GM21515 (cell line): ENCODE results near the gene WDR27.

Experiments
- ATAC-seq: cut with Tn5 transposase; IDR thresholded peaks from one replicate; pipeline ENCODE4 v1.9.1; 2021; ENCODE audit not compliant: unreplicated experiment

The WDR27 gene

DNA sequence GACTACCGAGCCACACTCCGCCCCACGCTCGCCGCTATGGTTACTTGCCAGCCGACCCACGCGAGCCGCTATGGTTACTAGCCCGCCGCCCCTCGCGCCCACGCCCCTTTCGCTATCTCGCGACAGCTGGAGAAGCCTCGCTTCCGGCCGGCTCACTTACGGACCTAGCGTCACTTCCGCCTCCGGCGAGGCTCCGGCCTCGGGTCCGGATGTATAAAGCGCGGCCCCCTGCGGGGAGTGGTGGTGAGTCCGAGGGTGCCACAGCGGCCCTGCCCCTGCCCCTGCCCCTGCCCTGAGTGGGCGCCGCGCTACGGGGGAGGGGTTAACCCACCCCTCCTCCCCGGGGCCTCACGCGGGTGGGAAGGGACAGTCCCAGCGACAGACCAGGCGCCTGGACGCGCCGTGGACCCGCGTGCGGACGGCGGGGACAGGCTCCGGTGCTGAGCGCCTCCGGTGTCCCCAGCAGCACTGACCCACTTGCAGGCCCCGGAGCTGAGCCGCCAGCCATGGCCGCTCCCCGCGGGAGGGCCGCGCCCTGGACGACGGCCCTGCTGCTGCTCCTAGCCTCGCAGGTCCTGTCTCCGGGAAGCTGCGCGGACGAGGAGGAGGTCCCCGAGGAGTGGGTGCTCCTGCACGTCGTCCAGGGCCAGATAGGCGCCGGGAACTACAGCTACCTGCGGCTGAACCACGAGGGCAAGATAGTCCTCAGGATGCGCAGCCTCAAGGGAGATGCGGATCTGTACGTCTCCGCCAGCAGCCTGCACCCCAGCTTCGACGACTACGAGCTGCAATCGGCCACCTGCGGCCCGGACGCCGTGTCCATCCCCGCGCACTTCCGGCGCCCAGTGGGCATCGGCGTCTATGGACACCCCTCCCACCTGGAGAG, at the start of gene WDR27, which contains the start of gene C6orf120:
TSS of gene WDR27 (minus strand) at position 76 of the 886 bp plus-strand sequence. CDS start 13,024 bp downstream, outside the sequence.
TSS of gene C6orf120 (plus strand) at position 173 of the 886 bp plus-strand sequence. CDS start at position 507, 334 bp downstream.
- peak; percentile 92 for ATAC-seq

DNA sequence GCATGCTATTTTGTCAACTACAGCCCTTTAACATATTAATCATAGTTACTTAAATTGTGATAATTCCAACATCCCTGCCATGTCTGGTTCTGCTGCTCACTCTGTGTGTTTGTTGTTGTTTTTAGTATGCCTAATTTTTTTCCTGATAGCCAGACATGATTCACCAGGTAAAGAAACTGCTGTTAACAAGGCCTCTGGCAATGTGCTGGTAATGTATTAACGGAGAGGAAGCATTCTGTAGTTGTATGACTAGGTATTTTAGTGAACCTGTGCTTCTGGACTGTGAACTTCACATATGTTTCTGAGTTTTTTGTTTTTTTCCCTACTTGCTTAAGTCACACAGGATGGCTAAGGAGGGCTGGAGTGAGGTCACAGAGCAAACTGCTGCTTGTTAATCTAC, 44.7 kb upstream of the WDR27 start:
- ATAC-seq: no peak

DNA sequence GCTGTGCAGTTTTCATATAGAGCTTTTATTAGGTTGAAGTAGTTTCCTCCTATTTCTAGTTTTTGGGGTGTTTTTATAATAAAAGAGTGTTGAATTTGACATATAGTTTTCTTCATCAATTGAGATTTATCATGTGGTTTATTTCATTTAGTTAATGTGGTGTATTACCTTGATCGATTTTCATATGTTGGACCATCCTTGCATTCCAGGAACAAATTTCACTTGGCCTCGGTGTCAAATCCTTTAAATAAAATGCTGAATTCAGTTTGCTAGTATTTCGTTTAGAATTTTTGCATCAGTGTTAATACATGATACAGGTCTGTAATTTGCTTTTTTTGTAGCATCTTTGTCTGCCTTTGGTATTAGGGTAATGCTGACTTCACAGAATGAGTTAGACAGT, 43.6 kb upstream of the WDR27 start:
- ATAC-seq: no peak

DNA sequence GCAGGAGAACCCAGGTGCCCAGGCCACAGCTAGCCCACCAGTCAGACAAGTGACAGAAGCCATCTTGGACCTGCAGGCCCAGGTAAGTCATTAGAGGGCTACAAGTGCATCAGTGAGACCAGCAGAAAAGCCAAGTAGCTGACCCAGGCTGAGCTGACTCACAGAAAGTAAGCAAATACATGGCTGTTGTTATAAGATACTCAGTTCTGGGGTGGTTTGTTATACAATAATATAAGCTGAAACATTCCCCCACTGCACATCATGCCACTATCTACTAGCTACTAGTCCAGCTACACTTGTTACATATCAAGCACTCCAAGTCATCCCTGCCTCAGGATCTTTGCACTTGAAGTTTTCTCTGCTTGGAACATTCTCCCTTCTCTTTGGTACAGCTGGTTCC, 39.5 kb upstream of the WDR27 start:
- no peak for ATAC-seq

DNA sequence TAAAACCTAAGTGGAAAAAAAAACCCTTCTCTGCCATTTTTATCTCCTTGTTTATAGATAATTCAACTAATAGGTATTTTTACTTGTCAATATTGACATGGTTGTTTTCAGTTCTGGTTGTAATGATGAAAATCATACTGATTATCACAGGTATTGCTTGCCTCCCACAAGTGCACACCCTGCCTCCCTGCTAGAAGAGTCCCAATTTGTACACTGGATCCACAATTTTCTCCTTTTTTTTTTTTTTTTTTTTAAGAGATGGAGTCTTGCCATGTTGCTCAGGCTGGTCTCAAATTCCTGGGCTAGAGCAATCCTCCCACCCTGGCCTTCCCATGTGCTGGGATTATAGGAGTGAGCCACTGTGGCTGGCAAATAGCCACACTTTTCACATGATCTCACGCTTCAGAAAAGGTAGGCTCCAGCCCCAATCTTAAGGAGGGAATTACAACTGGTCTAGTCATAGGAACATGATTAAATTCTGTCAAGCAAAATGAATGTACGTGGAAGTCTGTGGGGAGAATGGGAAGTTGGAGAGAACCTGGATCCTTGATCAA, 37.2 kb upstream of the WDR27 start:
- no peak for ATAC-seq

DNA sequence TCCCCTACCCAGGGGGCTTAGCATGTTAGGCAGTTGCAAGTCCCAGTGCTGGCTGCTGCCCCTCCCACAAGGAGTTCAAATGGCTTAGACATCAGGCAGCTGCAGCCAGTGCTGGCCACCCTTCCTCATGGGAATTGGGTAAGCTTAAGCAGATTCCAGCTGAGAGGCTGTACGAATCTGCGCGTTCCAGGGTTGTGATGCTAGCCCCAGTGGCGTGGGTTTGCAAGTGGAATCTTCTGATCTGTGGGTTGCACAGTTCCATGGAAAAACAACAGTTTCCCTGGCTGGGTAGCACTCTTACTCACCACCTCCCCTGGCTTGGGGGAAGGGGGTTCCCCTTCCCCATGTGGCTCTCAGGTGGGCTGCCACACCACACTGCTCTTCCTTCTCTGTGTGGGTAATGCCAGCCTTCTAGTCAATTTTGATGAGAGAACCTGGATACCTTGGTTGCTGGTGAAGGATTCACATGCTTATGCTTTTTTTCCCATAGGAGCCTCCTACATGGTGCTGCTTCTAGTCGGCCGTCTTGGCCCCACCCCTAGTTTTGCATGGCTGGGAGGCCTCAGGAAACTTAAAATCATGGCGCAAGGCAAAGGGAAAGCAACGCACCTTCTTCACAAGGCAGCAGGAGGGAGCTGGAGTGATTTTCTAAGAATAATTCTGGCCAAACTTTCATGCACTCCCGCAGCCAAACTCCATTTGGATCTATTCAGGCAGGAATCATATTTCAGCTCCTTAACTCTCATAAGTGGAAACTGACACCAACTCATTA, 36.6 kb upstream of the WDR27 start:
- no peak for ATAC-seq

DNA sequence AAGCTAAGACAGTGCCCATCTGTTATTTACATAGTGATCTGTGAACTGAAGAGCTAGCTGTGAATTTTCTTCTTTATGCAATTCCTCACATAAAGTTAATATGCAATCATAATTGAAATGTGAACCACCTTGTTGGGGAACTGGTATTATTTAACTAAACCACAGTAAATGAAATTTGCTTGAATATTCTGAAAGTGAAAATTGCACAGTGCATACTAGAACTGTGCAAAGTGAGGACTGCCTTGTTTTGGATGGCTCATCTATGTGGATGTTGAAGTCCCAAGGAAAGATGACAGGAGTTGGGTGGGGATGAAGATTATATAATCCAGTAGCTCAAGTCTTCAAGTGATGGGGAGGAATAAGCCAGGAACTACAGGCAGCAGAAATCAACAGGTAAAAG, 28.1 kb upstream of the WDR27 start:
- ATAC-seq: no peak

DNA sequence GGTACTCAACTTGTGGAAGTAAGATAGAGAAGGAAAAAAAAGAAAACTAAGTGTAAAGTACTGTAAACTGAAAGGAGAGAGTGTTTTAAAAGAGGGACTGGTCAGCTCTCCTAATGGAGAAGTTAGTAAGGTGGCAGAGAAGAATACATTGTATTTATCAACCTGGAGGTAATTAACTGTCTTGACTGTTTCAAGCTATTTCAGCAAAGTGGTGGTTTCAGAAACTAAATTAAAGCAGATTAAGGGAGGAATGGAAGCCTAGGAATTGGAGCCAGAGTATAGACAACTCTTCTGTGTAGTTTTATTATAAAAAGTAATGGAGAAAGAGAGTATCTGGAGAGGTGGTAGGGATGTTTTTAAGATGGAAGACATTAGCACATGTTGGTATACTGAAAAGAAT, 25.1 kb upstream of the WDR27 start:
- no peak for ATAC-seq

DNA sequence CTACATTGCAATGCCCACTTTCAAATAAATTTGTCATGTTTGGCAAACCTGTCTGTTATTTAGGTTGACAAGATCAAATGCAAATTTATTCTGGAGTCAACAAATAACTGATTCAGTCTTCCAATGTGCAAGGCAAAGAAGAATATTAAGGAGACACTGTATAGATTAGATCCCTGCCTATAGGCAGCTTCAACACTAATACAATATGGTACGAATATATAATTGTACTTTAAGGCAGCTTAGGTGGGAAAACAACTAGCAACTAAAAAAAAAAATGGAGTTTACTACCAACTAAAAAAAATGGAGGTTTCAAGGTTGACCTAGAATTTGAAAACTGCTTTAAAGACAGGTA, 24.2 kb upstream of the WDR27 start:
- ATAC-seq: no peak

DNA sequence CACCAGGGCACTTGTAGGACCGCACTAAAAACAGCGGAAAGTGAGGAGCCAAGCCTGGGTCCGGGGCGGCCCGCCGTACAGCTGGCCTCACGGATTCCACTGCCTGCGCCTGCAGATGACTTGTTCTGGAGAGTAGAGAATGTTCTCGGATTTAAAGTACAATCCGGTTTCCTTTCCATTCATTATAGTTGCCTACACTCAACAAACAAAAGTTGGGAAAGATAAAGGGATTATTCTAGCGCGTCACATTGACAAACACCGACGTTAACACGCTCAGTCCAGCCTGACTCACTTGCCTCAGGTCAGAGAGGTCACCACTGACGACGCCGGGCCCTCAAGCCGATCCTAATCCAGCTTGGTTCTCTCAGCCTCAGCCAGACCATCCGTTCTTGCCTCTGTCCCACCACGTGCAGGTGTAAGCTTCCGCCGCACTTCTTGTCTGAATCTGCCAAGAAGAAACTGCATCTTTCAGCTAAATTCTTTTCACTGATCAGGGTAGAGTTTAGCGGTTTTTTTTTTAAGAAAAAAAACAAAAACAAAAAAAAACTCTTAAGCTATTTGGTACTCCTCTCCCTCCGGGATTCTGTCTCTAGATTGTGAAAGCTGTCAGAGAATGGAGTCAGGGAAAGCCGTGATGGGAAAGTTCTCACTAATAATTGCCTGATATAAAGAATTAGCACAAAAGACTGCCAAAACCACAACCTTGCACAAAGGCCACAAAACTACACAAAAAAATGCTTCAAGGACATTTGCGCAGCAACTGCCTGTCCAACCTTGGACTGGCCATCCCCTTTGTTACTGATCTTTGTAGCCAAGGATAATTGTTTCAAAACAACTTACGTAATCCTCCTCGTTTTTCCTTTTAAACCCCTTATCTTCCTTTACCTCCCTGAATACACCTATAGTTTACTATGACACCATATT, 23.6 kb upstream of the WDR27 start:
- no peak for ATAC-seq

DNA sequence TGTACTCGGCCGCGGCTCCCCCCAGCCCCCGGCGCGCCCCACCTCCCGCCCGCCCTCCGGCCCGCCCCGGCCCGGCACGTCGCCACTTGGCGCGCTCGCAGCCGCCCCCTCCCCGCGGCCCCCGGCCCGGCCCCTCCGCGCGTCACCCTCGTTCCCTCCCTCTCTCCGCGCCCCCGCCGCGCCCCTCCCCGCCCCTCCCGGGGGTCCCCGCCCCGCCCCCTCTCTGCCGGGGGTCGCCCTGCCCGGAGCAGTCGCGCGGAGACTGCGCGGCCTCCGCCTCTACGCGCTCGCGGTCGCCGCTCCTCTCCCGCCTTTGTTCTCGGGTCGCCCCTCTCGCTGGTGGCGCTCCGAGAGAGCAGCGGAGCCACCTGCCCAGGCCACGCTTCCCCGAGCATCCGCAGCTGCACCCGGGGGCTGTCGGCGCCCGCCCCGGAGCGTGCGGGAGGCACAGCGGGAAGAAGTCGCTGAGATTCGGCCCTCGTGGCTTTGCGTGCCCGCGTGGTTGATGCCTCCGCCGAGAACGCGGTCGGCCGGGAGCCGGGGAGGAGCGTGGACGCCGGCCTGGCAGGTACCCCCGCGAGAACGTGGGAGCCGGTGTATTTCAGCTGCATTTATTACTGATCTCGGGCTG, 22.8 kb upstream of the WDR27 start, which contains the start of gene PHF10:
TSS of gene PHF10 (minus strand) at position 7 of the 631 bp plus-strand sequence. CDS start 569 bp downstream, outside the sequence.
- ATAC-seq: peak; percentile 41

DNA sequence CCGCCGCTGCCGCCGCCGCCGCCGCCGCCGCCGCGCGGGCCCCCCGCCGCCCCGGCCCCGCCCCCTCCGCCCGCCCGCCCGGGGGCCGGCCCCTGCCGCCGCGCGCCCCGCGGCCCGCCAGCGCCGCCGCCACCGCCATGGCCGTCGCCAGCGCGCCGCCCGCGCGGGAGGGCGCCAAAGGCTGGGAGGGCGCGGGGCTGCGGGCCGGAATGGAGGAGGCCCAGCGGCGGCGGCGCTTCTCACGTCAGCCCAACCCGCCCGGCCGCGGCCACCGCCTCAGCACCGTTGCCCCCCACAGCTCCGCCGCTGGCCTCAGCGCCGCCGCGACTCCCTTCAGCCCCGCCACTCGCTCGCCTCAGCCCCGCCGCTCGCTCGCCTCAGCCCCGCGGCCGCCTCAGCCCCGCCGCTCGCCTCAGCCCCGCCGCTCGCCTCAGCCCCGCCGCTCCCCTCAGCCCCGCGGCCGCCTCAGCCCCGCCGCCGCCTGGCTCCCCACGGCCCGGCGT, 22.2 kb upstream of the WDR27 start:
- peak; percentile 36 for ATAC-seq

DNA sequence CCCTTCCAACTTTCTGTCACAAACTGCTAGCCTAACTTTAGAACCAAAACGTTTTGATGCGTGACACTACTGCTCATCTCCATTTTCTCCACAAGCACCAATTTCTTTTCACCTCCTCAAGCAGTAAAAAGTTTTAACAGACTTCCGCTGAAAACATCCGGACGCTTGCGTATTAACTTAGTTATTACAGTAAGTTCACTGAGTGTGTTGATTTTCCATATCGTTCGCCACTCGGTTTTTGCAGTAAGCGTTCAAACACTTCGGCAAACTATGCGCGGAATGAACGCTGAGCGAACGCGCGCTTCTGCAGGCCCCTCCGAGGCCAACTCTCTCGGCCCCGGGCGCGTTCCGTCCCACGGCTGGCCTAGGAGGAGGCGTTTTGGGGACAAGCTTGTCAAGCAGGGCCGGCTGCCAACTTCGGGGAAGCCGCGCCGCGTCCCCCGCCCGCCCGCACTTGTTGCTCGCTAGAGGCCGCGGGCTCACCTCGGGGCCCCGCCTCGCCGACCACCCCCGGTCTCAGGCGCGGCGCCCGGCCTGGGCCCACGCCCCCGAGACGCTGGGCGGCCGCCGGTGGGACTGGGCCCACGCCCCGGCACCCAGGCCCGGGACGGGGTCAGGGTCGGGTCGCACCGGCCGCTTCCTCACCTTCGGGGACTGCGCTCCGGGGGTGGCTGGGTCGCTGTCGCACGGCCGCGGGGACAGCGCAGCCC, 21.5 kb upstream of the WDR27 start:
- peak; percentile 38 for ATAC-seq

DNA sequence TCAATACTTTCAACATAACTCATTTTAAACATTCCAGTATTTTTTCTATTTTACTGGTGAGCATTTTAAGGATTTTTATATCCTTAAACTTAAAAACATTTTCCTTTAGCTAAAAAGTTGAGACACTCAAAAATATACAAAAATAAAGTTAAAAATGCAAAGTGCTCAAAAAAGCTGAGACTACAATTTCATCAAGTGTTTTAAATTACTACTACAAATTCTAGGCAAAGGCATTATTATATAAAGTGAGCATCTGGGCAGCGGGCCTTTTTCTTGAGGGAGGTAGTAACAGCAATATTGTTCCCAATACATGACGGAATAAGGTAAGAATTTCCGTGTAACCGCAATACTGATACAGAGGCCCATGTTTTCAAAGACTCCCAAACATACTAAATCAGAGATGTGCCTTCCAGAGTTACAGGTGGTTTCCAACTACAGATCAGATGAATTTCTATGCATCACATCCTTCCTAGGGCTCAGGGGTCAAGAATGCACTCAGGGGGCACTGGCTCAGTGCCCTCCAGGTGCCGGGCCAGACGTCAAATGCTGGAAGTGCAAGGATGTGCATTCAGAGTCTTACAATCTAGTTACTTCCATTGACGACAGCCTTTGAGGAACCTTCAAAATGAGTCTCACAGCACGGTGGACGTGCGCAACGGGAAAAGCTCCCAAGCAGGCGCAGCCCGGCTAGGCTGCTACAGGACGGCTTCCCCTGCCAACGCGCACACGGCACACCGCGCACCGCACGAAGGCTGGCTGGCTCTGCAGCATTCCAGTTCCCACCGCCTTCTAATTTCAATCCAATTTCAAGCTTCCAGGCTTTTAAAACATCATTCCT, 20.8 kb upstream of the WDR27 start:
- peak; percentile 20 for ATAC-seq

DNA sequence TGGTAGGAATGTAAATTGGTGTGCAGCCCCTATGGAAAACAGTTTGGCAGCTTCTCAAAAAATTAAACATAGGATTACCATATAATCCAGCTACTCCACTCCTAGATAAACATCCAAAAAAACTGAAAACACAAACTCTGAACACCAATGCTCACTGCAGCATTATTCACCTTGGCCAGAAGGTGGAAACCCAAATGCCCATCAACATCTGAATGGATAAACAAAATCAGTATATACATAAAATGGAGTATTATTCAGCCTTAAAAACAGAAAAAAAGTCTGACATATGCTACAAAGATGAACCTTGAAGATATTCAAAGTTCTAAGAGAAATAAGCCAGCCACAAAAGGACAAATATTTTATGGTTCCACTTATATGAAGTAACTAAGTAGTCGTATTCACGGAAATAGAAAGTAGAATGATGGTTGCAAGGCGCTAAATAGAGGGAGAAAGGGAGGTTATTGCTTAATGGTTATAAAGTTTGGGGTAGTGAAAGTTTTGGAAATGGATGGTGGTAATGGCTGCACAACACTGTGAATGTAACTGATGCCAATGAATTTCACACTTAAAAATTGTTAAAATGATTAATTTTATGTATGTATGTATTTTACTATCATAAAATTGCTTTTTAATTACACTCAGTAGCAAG, 18.5 kb upstream of the WDR27 start:
- no peak for ATAC-seq

DNA sequence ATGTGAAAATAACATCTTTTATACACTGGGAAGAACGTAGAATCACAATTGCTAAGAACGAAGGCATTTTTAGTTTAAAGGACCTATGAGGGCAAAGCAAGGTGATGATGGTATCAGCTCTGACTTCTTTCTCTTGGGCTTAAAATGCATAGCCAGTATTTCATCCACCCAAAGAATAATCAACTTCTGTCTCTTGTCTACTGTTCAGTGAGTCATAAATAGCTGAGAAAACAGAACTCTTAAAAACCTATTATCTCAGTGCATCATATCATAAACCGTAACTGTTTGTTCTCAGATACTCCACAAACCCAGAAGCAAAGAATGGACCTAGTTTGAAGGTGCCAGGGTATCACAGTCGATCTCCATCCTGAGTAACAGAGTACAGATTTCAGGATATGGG, 17.3 kb upstream of the WDR27 start:
- no peak for ATAC-seq

DNA sequence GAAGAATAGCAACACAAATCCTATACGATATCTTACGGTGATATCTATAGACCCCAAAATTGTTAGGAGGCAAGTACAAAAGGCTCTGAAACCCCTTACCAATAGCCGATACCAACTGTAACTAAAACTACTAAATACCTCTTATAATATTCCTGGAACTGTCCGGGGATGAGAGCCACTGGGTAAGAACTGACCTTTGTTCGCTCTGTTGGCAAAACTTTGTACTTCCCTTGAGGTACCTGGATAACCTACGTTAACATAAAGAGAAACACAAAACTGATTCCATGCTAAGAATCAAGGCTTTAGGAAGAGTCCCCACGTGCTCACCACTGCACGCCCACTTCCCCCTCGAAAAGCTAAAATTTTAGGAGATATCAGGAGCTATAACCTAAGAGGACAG, 12.8 kb upstream of the WDR27 start:
- ATAC-seq: no peak

DNA sequence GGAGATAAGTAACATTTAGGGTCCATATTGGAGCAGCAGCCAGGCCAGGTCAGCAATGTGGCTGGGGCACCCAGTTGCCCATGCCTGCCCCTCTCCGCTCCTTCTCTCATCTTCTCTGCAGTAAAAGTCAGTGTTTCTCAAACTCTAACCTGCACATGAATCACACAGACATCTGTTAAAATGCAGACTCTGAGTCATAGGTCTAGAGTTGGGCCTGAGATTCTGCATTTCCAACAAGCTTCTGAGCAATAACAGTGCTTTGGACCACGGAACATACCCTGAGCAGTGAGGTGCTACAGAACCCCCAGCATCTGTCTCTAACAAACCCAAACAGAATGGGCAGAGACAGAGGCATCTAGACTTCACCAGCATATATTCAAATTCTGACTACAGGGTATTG, 12.3 kb upstream of the WDR27 start:
- ATAC-seq: no peak
